ENCODE results near the gene VGLL1.

GRCh38 chrX:136574548-136574947 lies 42.5 kb downstream of the VGLL1 start:
- TF ChIP-seq CTCF (IDR thresholded peaks at IDR 0.05 in 2 of 3, conservative IDR thresholded peaks at IDR 0.05 in 1 of 3; ENCODE audit: borderline replicate concordance in 1 of 3, insufficient read depth in 1 of 3, low read depth in 2 of 3, low read length in 2 of 3), result no peak
- TF ChIP-seq POLR2AphosphoS5 (IDR thresholded peaks at IDR 0.05; ENCODE audit: low read depth, low read length), result no peak
- no peak for TF ChIP-seq FOSL1 (IDR thresholded peaks at IDR 0.05; ENCODE audit: low read depth)
